GM10266 (cell line): ENCODE results near the gene LAIR2.

Experiments
- DNase-seq: peaks from one replicate; pipeline ENCODE4 v3.0.0; 2012; ENCODE audit errors: extremely low spot score
- TF ChIP-seq, protein P1 (sequence below): IDR thresholded peaks from 2 replicates; pipeline ENCODE4 v1.5.1; 2012; ENCODE audit warnings: mild to moderate bottlenecking, low read depth; ENCODE audit not compliant: control insufficient read depth, insufficient read depth; ENCODE audit errors: missing control alignments

The LAIR2 gene

GRCh38 chr19:54469496-54469934 is 33.1 kb upstream of the LAIR2 start:
- TF ChIP-seq, protein P1, sequence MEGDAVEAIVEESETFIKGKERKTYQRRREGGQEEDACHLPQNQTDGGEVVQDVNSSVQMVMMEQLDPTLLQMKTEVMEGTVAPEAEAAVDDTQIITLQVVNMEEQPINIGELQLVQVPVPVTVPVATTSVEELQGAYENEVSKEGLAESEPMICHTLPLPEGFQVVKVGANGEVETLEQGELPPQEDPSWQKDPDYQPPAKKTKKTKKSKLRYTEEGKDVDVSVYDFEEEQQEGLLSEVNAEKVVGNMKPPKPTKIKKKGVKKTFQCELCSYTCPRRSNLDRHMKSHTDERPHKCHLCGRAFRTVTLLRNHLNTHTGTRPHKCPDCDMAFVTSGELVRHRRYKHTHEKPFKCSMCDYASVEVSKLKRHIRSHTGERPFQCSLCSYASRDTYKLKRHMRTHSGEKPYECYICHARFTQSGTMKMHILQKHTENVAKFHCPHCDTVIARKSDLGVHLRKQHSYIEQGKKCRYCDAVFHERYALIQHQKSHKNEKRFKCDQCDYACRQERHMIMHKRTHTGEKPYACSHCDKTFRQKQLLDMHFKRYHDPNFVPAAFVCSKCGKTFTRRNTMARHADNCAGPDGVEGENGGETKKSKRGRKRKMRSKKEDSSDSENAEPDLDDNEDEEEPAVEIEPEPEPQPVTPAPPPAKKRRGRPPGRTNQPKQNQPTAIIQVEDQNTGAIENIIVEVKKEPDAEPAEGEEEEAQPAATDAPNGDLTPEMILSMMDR = no peak
- no peak for DNase-seq

DNA sequence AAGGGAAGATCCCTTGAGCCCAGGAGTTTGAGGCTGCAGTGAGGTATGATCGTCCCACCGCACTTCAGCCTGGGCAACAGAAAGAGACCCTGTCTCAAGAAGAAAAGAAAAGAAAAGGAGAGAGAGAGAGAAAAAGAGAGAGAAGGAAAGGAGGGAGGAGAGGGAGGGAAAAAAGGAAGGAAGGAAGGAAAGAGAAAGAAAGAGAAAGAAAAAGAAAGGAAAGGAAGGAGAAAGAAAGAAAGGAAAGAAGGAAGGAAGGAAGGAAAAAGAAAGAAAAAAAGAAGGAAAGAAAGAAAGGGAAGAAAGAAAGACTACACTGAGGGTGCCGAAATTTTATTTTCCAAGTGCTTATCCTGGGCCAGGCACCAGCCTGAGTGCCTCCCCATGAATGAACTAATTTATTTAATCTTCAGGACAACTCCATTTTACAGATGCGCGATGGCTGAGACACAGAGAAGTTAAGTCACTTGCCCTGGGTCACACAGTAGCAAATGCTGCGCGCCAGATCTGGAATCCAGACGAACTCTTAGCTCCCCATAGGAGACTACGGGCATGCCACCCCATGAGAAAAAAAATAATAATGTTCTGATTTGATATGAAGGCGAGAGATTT is 32.2 kb upstream of the LAIR2 start:
- TF ChIP-seq, protein P1 = no peak
- no peak for DNase-seq

- peak; percentile 65 for DNase-seq
- TF ChIP-seq, protein P1 = no peak
Measured at GRCh38 chr19:54470991-54471782, 31.4 kb upstream of the LAIR2 start.

DNA sequence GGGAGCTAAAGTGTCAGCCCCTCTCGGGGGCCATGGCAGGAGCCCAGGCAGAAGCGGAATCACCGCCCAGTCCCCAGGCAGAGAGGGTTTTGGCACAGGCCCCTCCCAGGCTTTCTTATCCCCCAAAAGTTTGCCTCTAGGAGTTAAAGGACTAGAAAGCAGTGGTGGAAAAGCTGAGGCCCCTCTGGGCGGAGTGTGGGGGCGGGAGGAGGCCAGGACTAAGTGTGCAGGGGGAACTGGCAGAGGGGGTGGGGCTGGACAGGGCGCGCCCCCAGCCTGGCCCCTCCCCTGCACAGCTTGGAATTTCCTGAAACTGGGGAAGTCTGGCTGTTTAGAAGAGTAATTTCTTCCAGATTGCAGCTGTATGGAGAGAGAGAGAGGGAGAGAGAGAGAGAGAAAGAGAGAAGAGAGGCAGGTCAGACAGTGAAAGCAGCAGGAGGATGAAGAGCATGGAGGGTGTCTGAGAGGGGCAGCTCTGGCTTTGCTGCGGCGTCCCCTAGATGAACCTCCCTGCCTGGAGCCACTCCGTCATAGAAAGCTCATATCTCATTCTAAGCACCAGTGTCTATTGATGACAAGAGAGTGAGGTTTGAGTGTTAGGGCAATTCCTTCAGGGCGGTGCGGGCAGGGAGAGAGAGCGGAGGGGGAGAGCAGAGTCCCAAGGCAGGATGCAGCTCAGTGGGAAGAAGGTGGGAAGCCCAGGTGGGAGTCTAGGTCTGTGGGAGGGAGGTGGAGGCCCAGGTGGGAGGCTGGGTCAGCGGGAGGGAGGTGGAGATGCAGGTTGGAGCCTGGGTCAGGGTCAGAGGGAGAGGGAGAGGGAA is 29.4 kb upstream of the LAIR2 start, which contains the start of gene CDC42EP5:
Gene CDC42EP5 (minus strand): TSS at position 226 of the 821 bp plus-strand sequence. CDS start 7,749 bp downstream, outside the sequence.
- TF ChIP-seq, protein P1 = no peak
- DNase-seq = peak; percentile 34

GRCh38 chr19:54473892-54474372 is 28.7 kb upstream of the LAIR2 start:
- TF ChIP-seq, protein P1 = no peak
- peak; percentile 8 for DNase-seq

DNA sequence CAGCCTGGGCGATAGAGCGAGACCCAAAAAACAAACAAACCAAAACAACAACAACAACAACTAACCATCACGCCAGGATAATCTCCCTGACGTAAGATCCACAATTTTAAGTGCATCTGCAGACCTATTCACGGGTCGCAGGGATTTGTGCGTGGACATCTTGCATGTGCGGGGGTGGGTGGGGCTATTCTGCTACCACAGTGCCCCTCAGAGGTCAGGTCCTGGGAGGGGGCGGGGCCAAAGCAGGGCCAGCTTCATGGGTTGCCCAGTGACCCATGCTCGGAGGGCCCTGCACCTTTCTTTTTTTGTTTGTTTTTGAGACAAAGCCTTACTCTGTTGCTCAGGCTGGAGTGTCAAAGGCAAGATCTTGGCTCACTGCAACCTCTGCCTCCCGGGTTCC is 26.9 kb upstream of the LAIR2 start:
- DNase-seq = no peak
- TF ChIP-seq, protein P1 = no peak
